OCI-LY1 (cell line): ENCODE data around the gene B3GALNT2.

Experiments used
- CTCF ChIP-seq: fragments of 200-600 bp; sonication (generic), shearing (Covaris generic); IDR thresholded peaks from 2 replicates; pipeline ENCODE4 v1.5.1; 2017; ENCODE audit warnings: mild to moderate bottlenecking, antibody characterized with exemption, low read length, moderate library complexity, mixed read lengths
- EZH2 ChIP-seq: fragments of 200-600 bp; sonication (generic), shearing (Covaris generic); IDR thresholded peaks from 2 replicates; pipeline ENCODE4 v1.8.0; 2017; ENCODE audit warnings: borderline replicate concordance, mixed run types, mild to moderate bottlenecking, antibody characterized with exemption, low read length, moderate library complexity, mixed read lengths

DNA sequence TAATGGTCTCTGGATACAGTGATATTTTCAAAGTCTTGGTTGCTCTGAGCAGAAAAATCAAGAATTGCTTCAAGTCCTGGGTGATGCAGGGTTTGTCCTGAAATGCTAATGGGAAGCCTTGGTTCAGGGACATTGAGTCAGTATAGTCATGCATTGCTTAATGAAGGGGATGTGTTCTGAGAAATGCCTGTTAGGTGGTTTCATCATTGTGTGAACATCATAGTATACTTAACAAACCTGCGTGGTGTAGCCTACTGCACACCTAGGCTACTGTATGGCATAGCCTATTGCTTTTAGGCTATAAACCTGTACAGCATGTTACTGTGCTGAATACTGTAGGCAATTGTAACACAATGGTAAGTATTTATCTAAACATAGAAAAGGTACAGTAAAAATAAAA lies 100.7 kb downstream of the B3GALNT2 start:
- TF ChIP-seq CTCF (no peak), EZH2 (no peak)
